GM19035 (cell line): ENCODE measurements around the gene HDHD3.
"Not testable (repeated sequence)": the region's sequence is repeated elsewhere in the genome, so short reads cannot be mapped to it uniquely, and the experiment has no call there.

Experiments used
- ATAC-seq: cut with Tn5 transposase; IDR thresholded peaks from one replicate; pipeline ENCODE4 v1.9.1; 2021; ENCODE audit not compliant: unreplicated experiment

Gene HDHD3

GRCh38 chr9:113390192-113390960, 13.6 kb upstream of the HDHD3 start:
- ATAC-seq: no peak

GRCh38 chr9:113389451-113389850, 12.7 kb upstream of the HDHD3 start:
- ATAC-seq: no peak

GRCh38 chr9:113388833-113389232, 12.0 kb upstream of the HDHD3 start:
- no peak for ATAC-seq

GRCh38 chr9:113387560-113388230, 10.9 kb upstream of the HDHD3 start:
- no peak for ATAC-seq

DNA sequence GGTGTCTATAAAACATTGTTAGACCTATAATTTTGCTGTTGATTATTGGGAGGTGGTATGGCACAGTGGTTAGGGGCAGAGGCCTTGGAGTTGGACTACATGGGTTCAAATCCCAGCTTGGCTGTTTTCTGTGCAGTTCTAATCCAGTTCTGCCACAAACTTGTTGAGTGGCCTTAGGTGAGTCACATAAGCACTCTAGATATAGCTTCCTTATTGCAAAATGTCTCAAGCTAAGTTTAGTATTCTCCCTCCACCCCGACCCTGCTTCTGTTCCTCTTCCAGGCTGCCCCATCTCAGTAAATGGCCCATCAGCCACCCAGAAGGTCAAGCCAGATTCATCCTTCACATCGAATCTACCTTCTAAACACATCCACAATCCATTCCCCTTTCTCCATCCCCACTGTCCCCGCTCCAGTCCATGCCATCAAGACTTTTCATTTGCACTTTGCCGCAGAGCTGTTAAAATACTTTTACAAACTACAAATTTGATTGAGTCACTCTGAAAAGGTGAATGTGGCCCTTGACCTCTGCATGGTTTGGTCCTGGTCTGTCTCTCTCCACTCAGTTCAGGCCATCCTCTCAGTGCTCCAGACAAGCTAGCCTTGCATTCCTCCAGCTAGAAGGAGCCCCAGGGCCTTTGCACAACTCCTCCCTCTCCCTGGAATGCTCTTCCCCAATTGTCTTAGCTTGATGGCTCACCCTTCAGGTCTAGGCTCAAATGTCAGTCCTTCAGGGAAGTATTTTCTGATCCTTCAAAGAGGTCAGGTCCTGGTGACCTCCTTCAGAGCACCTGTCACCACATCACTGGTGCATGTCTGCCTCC, 10.0 kb upstream of the HDHD3 start:
- no peak for ATAC-seq

DNA sequence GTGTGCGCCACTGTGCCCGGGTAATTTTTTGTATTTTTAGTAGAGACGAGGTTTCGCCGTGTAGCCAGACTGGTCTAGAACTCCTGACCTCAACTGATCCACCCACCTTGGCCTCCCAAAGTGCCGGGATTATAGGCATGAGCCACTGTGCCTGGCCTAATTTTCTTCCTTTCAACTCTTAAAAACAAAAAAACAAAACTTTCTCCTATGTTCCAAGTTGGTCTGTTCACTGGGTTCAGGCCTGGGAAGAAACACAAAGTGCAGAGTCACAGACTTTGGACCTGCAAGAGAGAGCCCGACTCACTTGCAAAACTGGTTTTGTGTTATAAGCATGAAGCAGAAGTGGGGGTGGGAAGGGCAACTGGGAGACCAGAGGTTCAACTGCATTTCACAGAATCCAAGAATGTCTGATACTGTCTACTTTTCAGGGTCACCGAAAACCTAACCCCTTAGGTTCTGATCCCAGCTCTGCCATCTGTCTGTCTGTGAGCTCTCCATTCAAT, 5.2 kb upstream of the HDHD3 start:
- ATAC-seq: no peak

GRCh38 chr9:113381441-113381840, 4.7 kb upstream of the HDHD3 start:
- ATAC-seq: not testable (repeated sequence)

- peak; percentile 43 for ATAC-seq
Measured at GRCh38 chr9:113380869-113381378, 4.1 kb upstream of the HDHD3 start.

DNA sequence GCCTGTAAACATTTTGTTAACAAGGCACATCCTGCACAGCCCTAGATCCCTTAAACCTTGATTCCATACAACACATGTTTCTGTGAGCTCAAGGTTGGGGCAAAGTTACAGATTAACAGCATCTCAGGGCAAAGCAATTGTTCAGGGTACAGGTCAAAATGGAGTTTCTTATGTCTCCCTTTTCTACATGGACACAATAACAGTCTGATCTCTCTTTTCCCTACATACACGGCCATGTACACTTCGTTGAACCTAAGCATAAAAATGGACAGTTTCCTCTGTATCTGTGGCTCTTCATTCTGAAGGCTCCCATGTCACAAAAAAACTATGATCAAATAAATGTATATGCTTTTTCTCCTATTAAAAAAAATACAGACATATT, 3.0 kb upstream of the HDHD3 start:
- ATAC-seq: not testable (repeated sequence)

DNA sequence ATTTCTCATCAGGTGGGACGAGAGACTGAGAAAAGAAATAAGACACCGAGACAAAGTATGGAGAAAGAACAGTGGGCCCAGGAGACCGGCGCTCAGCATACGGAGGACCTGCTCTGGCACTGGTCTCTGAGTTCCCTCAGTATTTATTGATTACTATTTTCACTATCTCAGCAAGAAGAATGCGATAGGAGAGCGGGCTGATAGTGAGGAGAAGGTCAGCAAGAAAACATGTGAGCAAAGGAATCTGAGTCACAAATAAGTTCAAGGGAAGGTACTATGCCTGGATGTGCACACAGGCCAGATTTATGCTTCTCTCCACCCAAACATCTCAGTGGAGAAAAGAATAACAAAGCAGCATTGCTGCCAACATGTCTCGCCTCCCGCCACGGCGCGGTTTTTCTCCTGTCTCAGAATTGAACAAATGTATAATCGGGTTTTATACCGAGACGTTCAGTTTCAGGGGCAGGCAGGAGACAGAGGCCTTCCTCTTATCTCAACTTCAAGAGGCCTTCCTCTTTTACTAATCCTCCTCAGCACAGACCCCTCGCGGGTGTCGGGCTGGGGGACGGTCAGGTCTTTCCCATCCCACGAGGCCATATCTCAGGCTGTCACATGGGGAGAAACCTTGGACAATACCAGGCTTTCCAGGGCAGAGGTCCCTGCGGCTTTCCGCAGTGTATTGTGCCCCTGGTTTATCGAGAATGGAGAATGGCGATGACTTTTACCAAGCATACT, 2.5 kb upstream of the HDHD3 start:
- not testable (repeated sequence) for ATAC-seq

- ATAC-seq: no peak
Measured at GRCh38 chr9:113375057-113376023, 1.4 kb downstream of the HDHD3 start.

GRCh38 chr9:113373676-113374392, 3.0 kb downstream of the HDHD3 start:
- ATAC-seq: no peak

GRCh38 chr9:113373256-113373655, 3.5 kb downstream of the HDHD3 start:
- ATAC-seq: no peak

DNA sequence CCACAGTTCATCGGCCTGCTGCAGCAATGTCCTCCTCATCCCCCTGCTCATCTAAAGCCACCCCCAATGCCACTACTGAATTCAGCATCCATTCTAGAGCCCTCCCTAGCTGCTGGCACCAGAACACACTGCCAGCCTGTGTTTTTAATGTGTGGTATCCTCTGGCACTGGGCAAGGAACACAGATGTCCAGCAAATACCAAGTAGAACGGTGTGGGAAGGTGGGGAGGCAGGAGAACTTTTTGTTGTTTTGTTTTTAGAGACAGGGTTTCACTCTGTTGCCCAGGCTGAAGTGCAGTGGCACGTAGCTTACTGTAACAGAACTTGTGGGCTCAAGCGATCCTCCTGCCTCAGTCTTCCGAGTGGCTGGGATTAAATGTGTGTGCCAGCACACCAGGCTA, 4.7 kb downstream of the HDHD3 start:
- ATAC-seq: no peak

- no peak for ATAC-seq
Measured at GRCh38 chr9:113370806-113371325, 5.9 kb downstream of the HDHD3 start.

GRCh38 chr9:113369855-113370140, 7.0 kb downstream of the HDHD3 start:
- no peak for ATAC-seq

GRCh38 chr9:113368982-113369854, 7.6 kb downstream of the HDHD3 start:
- ATAC-seq: no peak
